ENCODE measurements around the gene PPIL3.

DNA sequence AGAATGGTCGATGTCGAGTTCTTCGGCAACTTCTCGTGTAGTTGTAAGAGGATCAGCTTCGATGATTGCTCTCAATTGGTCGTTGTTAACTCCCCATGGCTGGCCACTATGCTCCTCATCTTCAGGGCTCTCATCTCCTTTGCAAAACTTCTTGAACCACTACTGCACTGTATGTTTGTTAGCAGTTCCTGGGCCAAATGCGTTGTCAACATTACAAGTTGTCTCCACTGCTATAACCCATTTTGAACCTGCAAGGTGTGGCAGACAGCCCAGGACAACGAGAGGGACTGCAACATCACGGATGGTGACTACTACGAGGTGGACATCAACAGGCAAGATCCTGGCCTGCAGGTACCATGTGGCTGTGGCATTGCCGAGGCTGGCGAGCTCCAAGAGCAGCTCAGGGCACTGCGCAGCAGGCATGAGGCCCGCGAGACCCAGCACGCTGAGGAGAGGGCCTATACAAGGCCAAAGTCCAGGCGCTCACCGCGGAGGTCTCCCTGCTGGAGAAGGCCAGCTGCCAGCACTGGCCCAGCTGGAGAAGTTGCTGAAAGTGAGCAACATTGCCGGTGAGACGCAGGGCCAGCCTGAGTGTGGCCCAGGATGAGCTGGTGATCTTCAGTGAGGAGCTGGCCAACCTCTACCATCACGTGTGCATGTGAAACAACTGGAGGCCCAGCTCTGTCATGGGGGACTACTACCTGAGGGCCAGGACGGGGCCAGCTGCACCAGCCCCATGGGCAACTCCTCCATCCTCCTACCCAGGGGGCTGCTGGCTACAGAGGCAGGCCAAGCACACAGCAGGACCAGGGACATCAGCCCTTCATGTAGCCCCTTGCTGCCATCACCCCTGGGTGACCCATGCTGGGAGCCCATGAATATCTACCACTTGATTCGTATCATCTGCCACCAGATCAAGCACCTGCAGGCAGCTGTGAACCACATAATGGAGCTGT, 44.6 kb downstream of the PPIL3 start:
- TF ChIP-seq, protein P1, sequence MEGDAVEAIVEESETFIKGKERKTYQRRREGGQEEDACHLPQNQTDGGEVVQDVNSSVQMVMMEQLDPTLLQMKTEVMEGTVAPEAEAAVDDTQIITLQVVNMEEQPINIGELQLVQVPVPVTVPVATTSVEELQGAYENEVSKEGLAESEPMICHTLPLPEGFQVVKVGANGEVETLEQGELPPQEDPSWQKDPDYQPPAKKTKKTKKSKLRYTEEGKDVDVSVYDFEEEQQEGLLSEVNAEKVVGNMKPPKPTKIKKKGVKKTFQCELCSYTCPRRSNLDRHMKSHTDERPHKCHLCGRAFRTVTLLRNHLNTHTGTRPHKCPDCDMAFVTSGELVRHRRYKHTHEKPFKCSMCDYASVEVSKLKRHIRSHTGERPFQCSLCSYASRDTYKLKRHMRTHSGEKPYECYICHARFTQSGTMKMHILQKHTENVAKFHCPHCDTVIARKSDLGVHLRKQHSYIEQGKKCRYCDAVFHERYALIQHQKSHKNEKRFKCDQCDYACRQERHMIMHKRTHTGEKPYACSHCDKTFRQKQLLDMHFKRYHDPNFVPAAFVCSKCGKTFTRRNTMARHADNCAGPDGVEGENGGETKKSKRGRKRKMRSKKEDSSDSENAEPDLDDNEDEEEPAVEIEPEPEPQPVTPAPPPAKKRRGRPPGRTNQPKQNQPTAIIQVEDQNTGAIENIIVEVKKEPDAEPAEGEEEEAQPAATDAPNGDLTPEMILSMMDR (IDR thresholded peaks at IDR 0.05): no peak
- TF ChIP-seq POLR2A (IDR thresholded peaks at IDR 0.05): no peak
